Tibial nerve (tissue), 3 donors: ENCODE results near the gene TRIM27.

Experiments used
- POLR2A ChIP-seq, 2 donors: fragments of 450-650 bp; IDR thresholded peaks; one replicate each; pipeline ENCODE4 v1.6.1; 2017; ENCODE audit warnings: antibody characterized with exemption in 2 of 2, mild to moderate bottlenecking in 2 of 2, moderate library complexity in 2 of 2
- TF ChIP-seq, protein P1 (sequence below), 5 experiments: fragments of 200-600 bp in 3 of 5; fragments of 450-650 bp in 2 of 5; sonication (generic) in 3 of 5; IDR thresholded peaks; one replicate each; pipeline ENCODE4 v1.5.1; 2016 to 2019; ENCODE audit warnings: antibody characterized with exemption in 5 of 5, mild to moderate bottlenecking in 3 of 5, moderate library complexity in 2 of 5

DNA sequence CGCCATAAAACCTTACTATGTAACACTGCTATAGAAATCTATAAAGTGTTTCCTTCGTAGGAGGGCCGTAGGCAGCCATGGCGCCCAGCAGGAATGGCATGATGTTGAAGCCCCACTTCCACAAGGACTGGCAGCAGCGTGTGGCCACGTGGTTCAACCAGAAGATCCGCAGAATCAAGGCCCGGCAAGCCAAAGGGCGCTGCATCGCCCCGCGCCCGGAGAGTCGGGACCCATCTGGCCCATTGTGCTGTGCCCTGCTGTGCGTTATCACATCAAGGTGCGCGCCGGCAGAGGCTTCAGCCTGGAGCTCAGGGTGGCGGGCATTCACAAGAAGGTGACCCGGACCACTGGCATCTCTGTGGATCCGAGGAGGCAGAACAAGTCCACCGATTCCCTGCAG is 62.4 kb downstream of the TRIM27 start:
- TF ChIP-seq, protein P1, sequence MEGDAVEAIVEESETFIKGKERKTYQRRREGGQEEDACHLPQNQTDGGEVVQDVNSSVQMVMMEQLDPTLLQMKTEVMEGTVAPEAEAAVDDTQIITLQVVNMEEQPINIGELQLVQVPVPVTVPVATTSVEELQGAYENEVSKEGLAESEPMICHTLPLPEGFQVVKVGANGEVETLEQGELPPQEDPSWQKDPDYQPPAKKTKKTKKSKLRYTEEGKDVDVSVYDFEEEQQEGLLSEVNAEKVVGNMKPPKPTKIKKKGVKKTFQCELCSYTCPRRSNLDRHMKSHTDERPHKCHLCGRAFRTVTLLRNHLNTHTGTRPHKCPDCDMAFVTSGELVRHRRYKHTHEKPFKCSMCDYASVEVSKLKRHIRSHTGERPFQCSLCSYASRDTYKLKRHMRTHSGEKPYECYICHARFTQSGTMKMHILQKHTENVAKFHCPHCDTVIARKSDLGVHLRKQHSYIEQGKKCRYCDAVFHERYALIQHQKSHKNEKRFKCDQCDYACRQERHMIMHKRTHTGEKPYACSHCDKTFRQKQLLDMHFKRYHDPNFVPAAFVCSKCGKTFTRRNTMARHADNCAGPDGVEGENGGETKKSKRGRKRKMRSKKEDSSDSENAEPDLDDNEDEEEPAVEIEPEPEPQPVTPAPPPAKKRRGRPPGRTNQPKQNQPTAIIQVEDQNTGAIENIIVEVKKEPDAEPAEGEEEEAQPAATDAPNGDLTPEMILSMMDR (IDR thresholded peaks at IDR 0.05) = no peak
- TF ChIP-seq POLR2A (IDR thresholded peaks at IDR 0.05) = no peak
